ENCODE measurements around the gene FGFRL1. TPM values are rescaled to one million over a fixed set of nuclear protein-coding genes. Genes with fewer than 3 reads are reported as not detected.
"Not testable (repeated sequence)": the region's sequence is repeated elsewhere in the genome, so short reads cannot be mapped to it uniquely, and the experiment has no call there.

Gene FGFRL1
- total RNA-seq, 1 experiment from 2014 or later: 102 TPM

DNA sequence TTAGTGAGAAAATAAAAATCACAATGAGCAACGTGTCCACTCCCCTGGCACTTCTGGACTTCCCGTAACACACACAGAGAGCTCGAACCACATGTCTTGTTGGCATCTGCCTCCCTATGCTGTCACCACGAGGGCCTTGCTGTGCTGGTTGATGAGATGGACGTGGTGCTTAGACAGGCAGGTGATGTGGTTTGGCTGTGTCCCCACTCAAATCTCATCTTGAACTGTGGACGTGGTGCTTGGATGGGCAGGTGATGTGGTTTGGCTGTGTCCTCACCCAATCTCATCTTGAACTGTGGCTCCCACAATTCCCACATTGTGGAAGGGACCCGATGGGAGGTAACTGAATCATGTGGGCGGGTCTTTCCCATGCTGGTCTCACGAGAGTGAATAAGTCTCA is 40.0 kb downstream of the FGFRL1 start:
- no peak for DNase-seq (ENCODE audit: low spot score)

- no peak for DNase-seq (ENCODE audit: low spot score)
These were observed 40.8 kb downstream of the FGFRL1 start for GRCh38 chr4:1052231-1052671.

DNA sequence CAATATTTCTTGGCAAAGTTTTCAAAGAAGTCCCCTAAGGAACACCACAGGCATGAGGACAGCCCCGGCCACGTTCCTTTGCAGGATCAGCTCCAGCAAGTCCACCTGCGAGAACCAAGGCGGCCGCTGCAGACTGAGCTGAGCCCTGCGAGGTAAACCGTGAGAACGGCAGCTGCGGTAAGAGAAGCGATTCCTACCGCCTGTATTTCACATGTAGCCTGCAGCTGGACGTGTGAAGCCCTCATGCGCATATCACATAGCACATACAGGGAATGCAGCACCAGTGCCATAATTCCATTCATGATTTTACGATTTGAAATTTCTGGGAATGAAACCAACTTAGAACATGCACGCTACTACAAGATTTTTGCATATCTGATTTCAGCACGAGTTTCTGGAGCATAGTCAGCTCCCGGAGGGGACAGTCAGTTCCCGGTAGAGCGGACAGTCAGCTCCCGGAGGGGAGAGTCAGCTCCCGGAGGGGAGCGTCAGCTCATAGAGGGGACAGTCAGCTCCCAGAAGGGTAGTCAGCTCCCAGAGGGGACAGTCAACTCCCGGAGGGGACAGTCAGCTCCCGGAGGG is 41.7 kb downstream of the FGFRL1 start:
- DNase-seq (ENCODE audit: low spot score): no peak

GRCh38 chr4:1053891-1054290 is 42.5 kb downstream of the FGFRL1 start:
- DNase-seq (ENCODE audit: low spot score): not testable (repeated sequence)

DNA sequence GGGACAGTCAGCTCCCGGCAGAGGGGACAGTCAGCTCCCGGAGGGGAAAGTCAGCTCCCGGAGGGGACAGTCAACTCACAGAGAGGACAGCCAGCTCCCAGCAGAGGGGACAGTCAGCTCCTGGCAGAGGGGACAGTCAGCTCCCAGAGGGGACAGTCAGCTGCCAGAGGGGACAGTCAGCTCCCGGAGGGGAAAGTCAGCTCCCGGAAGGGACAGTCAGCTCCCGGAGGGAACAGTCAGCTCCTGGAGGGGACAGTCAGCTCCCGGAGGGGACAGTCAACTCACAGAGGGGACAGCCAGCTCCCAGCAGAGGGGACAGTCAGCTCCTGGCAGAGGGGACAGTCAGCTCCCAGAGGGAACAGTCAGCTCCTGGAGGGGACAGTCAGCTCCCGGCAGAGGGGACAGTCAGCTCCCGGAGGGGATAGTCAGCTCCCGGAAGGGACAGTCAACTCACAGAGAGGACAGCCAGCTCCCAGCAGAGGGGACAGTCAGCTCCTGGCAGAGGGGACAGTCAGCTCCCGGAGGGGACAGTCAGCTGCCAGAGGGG is 43.3 kb downstream of the FGFRL1 start:
- not testable (repeated sequence) for DNase-seq (ENCODE audit: low spot score)

DNA sequence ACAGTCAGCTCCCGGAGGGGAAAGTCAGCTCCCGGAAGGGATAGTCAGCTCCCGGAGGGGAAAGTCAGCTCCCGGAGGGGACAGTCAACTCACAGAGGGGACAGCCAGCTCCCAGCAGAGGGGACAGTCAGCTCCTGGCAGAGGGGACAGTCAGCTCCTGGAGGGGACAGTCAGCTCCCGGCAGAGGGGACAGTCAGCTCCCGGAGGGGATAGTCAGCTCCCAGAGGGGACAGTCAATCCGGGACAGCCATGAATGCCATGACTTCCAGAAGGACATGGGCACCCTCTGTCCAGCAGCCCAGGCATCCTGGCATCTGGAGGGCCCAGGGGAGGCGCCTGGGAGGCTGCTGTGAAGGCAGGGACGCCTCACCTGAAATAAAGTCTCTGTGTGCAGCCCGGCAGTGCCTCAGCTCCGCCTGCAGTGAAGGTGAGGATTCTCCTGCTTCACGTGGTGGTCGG is 43.8 kb downstream of the FGFRL1 start:
- DNase-seq (ENCODE audit: low spot score): not testable (repeated sequence)

GRCh38 chr4:1055721-1056590 is 44.5 kb downstream of the FGFRL1 start:
- no peak for DNase-seq (ENCODE audit: low spot score)

GRCh38 chr4:1056671-1057402 is 45.4 kb downstream of the FGFRL1 start:
- DNase-seq (ENCODE audit: low spot score): no peak

- no peak for DNase-seq (ENCODE audit: low spot score)
These were observed 45.9 kb downstream of the FGFRL1 start for GRCh38 chr4:1057403-1057745.

GRCh38 chr4:1058198-1058996 is 47.0 kb downstream of the FGFRL1 start:
- DNase-seq (ENCODE audit: low spot score): no peak

DNA sequence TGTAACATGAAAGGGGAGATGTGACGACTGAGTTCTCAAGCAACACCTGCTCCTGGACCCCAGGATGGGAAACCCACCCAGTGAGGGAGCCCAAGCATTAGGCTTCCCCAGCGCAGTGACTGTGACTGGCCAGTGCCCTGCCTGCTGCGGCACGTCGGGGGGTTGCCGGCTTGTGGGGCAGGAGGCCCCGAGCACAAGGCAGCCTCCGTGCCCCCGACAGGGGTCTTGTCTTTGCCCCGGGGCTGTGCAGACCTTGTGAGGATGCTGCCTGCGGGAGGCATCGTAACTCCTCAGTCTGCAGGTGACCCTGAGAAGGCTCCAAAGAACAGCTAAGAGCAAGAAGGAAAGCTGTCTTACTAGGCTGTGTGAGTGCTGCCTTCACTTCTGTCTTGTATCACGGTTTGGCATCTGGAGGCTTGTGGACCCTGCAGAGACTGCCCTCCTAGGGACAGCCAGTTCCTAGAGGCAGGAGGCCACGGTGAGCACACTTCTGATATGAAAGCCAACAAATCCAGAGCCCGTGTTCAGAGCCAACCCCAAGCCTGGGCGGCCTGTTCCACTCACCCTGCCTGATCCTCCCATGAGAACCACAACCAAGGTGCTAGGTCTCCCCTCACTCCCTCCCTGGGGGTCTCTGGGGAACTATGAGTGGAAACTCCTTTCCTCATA is 47.7 kb downstream of the FGFRL1 start:
- DNase-seq (ENCODE audit: low spot score): no peak

- DNase-seq (ENCODE audit: low spot score): no peak
These were observed 48.7 kb downstream of the FGFRL1 start for GRCh38 chr4:1060121-1060520.

- DNase-seq (ENCODE audit: low spot score): no peak
These were observed 49.2 kb downstream of the FGFRL1 start for GRCh38 chr4:1060621-1061020.

DNA sequence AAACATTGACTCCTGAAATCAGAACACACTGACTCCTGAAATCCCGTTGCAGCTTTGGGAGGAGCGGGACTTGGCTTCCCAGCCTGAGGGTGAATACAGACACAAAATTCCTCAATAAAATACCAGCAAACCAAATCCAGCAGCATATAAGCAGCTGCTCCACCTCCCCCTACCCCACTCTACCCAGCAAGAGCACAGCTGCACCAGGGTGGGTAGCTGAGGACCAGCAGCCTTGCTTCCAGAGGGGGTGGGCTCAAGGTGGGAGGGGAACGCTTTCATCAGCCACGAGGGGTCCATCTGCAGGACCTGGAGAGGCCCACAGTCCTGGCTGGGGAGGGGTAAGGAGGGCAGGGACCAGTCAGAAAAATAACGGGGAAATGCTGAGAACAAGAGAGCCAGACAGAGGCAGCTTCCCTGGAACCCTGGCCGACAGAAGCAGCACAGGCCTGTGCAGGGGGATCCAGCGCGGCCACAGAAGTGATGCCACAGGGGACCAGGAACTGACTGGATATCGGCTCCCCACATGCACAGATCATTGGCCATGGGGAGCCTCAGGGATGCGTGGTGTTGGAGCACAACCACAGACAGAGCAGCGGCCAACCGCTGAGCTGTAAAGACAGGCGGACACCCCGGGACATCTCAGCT is 49.8 kb downstream of the FGFRL1 start:
- DNase-seq (ENCODE audit: low spot score): no peak

- no peak for DNase-seq (ENCODE audit: low spot score)
These were observed 50.3 kb downstream of the FGFRL1 start for GRCh38 chr4:1061760-1062159.

GRCh38 chr4:1062419-1062818 is 51.0 kb downstream of the FGFRL1 start:
- DNase-seq (ENCODE audit: low spot score): no peak

GRCh38 chr4:1065732-1066131 is 54.3 kb downstream of the FGFRL1 start:
- DNase-seq (ENCODE audit: low spot score): no peak

GRCh38 chr4:1069394-1069793 is 58.0 kb downstream of the FGFRL1 start:
- no peak for DNase-seq (ENCODE audit: low spot score)

DNA sequence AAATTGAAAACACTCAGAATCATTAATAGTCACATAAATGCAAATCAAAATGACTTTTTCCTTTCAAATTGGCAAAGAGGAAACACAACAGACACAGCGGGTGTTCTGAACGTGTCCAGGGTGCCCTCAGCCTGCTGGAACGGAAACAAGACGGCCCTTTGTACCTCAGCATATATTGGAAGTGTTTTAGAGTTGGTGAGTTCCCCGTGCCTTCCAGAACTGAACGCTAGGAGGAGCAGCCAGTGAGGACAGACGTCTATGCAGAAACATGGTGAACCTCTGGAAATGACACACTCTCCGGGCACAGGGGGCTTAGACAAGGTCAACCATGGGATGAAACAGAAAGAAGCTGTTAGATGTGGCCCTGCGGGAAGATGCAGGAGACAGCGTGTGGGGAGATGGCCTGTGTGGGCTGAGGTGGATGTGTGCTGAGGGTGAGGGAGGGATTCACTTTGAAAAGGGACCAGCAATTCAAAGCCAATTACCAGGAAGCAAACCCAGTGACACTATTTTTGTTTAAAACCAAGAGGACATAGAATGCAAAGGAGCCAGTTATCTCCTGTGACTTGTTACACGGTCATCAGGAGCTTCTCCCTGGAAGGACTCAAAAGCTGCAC is 61.5 kb downstream of the FGFRL1 start:
- DNase-seq (ENCODE audit: low spot score): peak; percentile 65

DNA sequence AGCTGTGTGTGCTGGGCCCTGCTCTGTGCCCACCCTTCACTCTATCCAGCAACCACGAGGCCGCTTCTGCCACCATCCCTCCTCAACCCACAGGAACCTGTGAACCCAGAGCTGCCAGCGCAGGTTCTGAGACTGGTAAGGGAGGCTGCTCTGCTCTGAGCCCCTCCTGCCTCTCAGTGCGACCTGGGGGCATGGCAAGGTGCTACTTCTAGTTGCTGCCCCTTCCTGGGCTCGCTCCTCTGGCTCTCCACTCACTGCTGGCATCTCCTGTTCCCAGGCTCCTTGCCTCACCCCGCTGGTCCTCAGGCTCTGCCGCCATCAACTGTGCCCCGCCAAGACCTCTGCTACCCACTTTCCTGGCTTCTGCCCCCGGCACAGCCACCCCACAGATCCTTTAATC is 62.7 kb downstream of the FGFRL1 start:
- DNase-seq (ENCODE audit: low spot score): no peak
